ENCODE measurements around the gene DNAH1.

GRCh38 chr3:52447512-52448355 lies 131.6 kb downstream of the DNAH1 start:
- TF ChIP-seq, protein P1, sequence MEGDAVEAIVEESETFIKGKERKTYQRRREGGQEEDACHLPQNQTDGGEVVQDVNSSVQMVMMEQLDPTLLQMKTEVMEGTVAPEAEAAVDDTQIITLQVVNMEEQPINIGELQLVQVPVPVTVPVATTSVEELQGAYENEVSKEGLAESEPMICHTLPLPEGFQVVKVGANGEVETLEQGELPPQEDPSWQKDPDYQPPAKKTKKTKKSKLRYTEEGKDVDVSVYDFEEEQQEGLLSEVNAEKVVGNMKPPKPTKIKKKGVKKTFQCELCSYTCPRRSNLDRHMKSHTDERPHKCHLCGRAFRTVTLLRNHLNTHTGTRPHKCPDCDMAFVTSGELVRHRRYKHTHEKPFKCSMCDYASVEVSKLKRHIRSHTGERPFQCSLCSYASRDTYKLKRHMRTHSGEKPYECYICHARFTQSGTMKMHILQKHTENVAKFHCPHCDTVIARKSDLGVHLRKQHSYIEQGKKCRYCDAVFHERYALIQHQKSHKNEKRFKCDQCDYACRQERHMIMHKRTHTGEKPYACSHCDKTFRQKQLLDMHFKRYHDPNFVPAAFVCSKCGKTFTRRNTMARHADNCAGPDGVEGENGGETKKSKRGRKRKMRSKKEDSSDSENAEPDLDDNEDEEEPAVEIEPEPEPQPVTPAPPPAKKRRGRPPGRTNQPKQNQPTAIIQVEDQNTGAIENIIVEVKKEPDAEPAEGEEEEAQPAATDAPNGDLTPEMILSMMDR (IDR thresholded peaks at IDR 0.05): no peak
- TF ChIP-seq POLR2AphosphoS5 (IDR thresholded peaks at IDR 0.05) (no peak), POLR2A (IDR thresholded peaks at IDR 0.05) (no peak)
